Measurements from ENCODE around the gene MRE11. TPM values are rescaled to one million over a fixed set of nuclear protein-coding genes. Genes with fewer than 3 reads are reported as not detected.

The MRE11 gene
- total and polyA plus RNA-seq, 10 of the 15 experiments (the other 5 are each of a cell fraction or from before 2014, with no cell fraction given) = 16.2 to 39.2 (median 26.9) TPM

DNA sequence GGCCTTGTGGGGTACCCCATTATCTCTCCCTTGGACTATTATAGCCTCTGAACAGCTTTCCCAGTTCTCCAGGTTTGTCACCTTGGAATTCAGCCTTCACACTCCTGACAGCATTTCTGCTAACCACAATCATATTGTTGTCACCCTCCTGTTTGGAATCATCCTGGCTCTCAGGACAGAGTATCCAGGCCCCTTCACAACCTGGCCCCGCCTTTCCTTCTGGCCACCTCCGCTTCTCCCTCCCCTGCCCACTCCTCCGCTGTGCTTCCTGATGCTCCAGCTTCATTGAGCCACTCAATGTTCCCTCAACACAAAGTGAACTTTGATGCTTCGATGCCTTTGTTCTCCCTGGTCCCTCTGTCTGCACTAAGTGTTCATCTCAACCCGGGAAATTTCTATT is 95.5 kb downstream of the MRE11 start:
- in situ Hi-C loops (cut with MboI) = no loop called here
- Histone ChIP-seq H4K20me1 (ENCODE audit: control insufficient read depth, insufficient read depth) (no peaks in the 10 kb centered on the region; the same call in 1 of the 2 replicates), H3K4me1 (ENCODE audit: control insufficient read depth, insufficient read depth, low read length) (no peaks in the 10 kb centered on the region), H3K9me3 (replicated peaks; ENCODE audit: control insufficient read depth, insufficient read depth, low read length) (no peaks in the 10 kb centered on the region), H3K4me2 (ENCODE audit: control insufficient read depth, insufficient read depth) (no peak overlapping the region), H3K27ac (ENCODE audit: control insufficient read depth, insufficient read depth) (no peak overlapping the region), H2AFZ (ENCODE audit: control insufficient read depth, low read depth, low read length) (no peak overlapping the region), H3K9ac (ENCODE audit: control insufficient read depth, insufficient read depth, low read length) (no peak overlapping the region), H3K79me2 (ENCODE audit: control insufficient read depth, insufficient read depth, low read length) (no peaks in the 10 kb centered on the region), H3K36me3 (ENCODE audit: control insufficient read depth in 2 of 2, insufficient read depth in 2 of 2, low read length in 1 of 2) (no peaks in the 10 kb centered on the region), H3K4me3 (no peak overlapping the region), H3K27me3 (replicated peaks in 1 of 2; ENCODE audit: control insufficient read depth in 2 of 2, insufficient read depth in 2 of 2, low read length in 1 of 2) (peaks cover 0 to 8% of the 10 kb centered on the region in 2 experiments; a peak in 3 of 4 replicates)
- ATAC-seq (no peak), DNase-seq (ENCODE audit: low read depth, low spot score) (no peak), FAIRE-seq (no peak)
- BruUV-seq (replicated peaks) = no TSS peak
- ChIA-PET CTCF (no interaction called here), RAD21 (ENCODE audit: unreplicated experiment) (no interaction called here), POLR2A (no interaction called here), SMC1A (ENCODE audit: uncharacterized antibody, unreplicated experiment) (no interaction called here)
- intact Hi-C loops (cut with micrococcal nuclease; ENCODE audit: unreplicated experiment) = no loop called here
- 24% methylated on average over 5 of the region's 5 CpGs for WGBS (ENCODE audit: insufficient coverage, insufficient replicate concordance, low lambda C conversion rate, missing lambda C conversion rate)
- TF ChIP-seq GATAD2B (conservative IDR thresholded peaks at IDR 0.05; ENCODE audit: low read depth) (no peak), NFIC (IDR thresholded peaks at IDR 0.05; ENCODE audit: low read depth, low read length) (no peak), SMARCA5 (IDR thresholded peaks at IDR 0.05) (no peak), TARDBP (IDR thresholded peaks at IDR 0.05; ENCODE audit: borderline replicate concordance) (no peak), CEBPZ (IDR thresholded peaks at IDR 0.05; ENCODE audit: low read depth, low read length) (no peak), TCF3 (IDR thresholded peaks at IDR 0.05; ENCODE audit: borderline replicate concordance, insufficient read depth, low read depth, low read length) (no peak), ESRRA (IDR thresholded peaks at IDR 0.05; ENCODE audit: low read length) (no peak), EP300 (IDR thresholded peaks at IDR 0.05; ENCODE audit: borderline replicate concordance in 1 of 2, control insufficient read depth in 1 of 2, low read depth in 2 of 2, low read length in 2 of 2) (no peak), RELA (IDR thresholded peaks at IDR 0.05; ENCODE audit: borderline replicate concordance, partially characterized antibody) (no peak), ZNF207 (IDR thresholded peaks at IDR 0.05; ENCODE audit: borderline replicate concordance) (no peak), POLR2AphosphoS2 (IDR thresholded peaks at IDR 0.05; ENCODE audit: low read depth, low read length) (no peak), NBN (IDR thresholded peaks at IDR 0.05) (no peak), POLR2A (IDR thresholded peaks at IDR 0.05; ENCODE audit: low read depth, low read length) (no peak), MLLT1 (IDR thresholded peaks at IDR 0.05) (no peak), WRNIP1 (IDR thresholded peaks at IDR 0.05; ENCODE audit: borderline replicate concordance, low read depth, low read length) (no peak)
- TF ChIP-seq, protein P1, sequence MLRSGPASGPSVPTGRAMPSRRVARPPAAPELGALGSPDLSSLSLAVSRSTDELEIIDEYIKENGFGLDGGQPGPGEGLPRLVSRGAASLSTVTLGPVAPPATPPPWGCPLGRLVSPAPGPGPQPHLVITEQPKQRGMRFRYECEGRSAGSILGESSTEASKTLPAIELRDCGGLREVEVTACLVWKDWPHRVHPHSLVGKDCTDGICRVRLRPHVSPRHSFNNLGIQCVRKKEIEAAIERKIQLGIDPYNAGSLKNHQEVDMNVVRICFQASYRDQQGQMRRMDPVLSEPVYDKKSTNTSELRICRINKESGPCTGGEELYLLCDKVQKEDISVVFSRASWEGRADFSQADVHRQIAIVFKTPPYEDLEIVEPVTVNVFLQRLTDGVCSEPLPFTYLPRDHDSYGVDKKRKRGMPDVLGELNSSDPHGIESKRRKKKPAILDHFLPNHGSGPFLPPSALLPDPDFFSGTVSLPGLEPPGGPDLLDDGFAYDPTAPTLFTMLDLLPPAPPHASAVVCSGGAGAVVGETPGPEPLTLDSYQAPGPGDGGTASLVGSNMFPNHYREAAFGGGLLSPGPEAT (IDR thresholded peaks at IDR 0.05; ENCODE audit: low read depth) = no peak
- TF ChIP-seq, protein P2, sequence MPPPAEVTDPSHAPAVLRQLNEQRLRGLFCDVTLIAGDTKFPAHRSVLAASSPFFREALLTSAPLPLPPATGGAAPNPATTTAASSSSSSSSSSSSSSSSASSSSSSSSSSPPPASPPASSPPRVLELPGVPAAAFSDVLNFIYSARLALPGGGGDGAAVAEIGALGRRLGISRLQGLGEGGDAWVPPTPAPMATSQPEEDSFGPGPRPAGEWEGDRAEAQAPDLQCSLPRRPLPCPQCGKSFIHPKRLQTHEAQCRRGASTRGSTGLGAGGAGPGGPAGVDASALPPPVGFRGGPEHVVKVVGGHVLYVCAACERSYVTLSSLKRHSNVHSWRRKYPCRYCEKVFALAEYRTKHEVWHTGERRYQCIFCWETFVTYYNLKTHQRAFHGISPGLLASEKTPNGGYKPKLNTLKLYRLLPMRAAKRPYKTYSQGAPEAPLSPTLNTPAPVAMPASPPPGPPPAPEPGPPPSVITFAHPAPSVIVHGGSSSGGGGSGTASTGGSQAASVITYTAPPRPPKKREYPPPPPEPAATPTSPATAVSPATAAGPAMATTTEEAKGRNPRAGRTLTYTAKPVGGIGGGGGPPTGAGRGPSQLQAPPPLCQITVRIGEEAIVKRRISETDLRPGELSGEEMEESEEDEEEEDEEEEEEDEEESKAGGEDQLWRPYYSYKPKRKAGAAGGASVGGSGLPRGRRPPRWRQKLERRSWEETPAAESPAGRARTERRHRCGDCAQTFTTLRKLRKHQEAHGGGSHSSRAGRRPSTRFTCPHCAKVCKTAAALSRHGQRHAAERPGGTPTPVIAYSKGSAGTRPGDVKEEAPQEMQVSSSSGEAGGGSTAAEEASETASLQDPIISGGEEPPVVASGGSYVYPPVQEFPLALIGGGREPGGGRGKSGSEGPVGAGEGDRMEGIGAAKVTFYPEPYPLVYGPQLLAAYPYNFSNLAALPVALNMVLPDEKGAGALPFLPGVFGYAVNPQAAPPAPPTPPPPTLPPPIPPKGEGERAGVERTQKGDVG (CRISPR knock-in tag; IDR thresholded peaks at IDR 0.05) = no peak
